Common myeloid progenitor, CD34-positive (primary cell): Measurements from ENCODE around the gene DSC3.

ENCODE experiments used
- CTCF ChIA-PET: fragments of 350-600 bp; sonication (Branson Sonifier 250); formaldehyde crosslinking; loops from one replicate; lab custom pipeline; 2021; ENCODE audit warnings: antibody characterized with exemption; lab: Charles Lee
- POLR2A ChIA-PET: fragments of 350-600 bp; sonication (Branson Sonifier 250); formaldehyde crosslinking; loops from one replicate; lab custom pipeline; 2021; ENCODE audit warnings: antibody characterized with exemption; lab: Charles Lee
- DNase-seq, 3 donors: peaks; one replicate each; pipeline versions ENCODE4 v3.0.0 to v3.0.0-alpha.2; 2013
- H3K27ac ChIP-seq, 2 experiments: 1 replicate in 1 of 2; 2 replicates in 1 of 2; pipeline ENCODE4 v1.7.0; 2013; ENCODE audit warnings: inconsistent platforms in 2 of 2, low read length in 2 of 2, mild to moderate bottlenecking in 2 of 2, low read depth in 1 of 2, moderate library complexity in 1 of 2; ENCODE audit not compliant: severe bottlenecking in 2 of 2, insufficient read depth in 1 of 2, poor library complexity in 1 of 2
- H3K27me3 ChIP-seq, 5 experiments: replicated peaks in 2 of 5; 1 replicate in 3 of 5; 2 replicates in 2 of 5; pipeline versions ENCODE4 v1.6.1 to v1.7.0; 2013; ENCODE audit warnings: low read length in 4 of 5, mild to moderate bottlenecking in 2 of 5, moderate library complexity in 2 of 5, inconsistent platforms in 1 of 5; ENCODE audit not compliant: insufficient read depth in 5 of 5, control insufficient read depth in 4 of 5
- H3K36me3 ChIP-seq, 4 experiments: 1 replicate in 2 of 4; 2 replicates in 2 of 4; pipeline versions ENCODE4 v1.6.1 to v1.7.0; 2013; ENCODE audit warnings: low read length in 3 of 4, control low read depth in 1 of 4, mild to moderate bottlenecking in 1 of 4; ENCODE audit not compliant: control insufficient read depth in 4 of 4, insufficient read depth in 4 of 4
- H3K4me1 ChIP-seq, 4 experiments: 1 replicate in 3 of 4; 2 replicates in 1 of 4; pipeline versions ENCODE4 v1.6.1 to v1.7.1; 2013; ENCODE audit warnings: low read length in 3 of 4, mild to moderate bottlenecking in 3 of 4, control low read depth in 1 of 4, inconsistent platforms in 1 of 4, moderate library complexity in 1 of 4; ENCODE audit not compliant: control insufficient read depth in 4 of 4, insufficient read depth in 4 of 4; ENCODE audit errors: control extremely low read depth in 1 of 4
- H3K4me3 ChIP-seq, 7 experiments: 1 replicate in 4 of 7; 2 replicates in 3 of 7; pipeline versions ENCODE4 v1.5.1 to v1.7.0; 2013; ENCODE audit warnings: mild to moderate bottlenecking in 7 of 7, low read length in 6 of 7, moderate library complexity in 6 of 7, inconsistent platforms in 2 of 7, low read depth in 2 of 7, control low read depth in 1 of 7; ENCODE audit not compliant: insufficient read depth in 4 of 7, control insufficient read depth in 1 of 7; ENCODE audit errors: extremely low read depth in 1 of 7
- H3K9me3 ChIP-seq, 5 experiments: 1 replicate in 4 of 5; 2 replicates in 1 of 5; pipeline versions ENCODE4 v1.6.1 to v1.7.1; 2013; ENCODE audit warnings: low read length in 4 of 5, mild to moderate bottlenecking in 2 of 5, inconsistent platforms in 1 of 5, low read depth in 1 of 5, moderate library complexity in 1 of 5; ENCODE audit not compliant: control insufficient read depth in 4 of 5, insufficient read depth in 2 of 5; ENCODE audit errors: control extremely low read depth in 1 of 5
- WGBS: methylation state at CpG from one replicate; pipeline ENCODE4 v1.1.5; 2013; ENCODE audit not compliant: insufficient coverage; 5-methylcytosine and 5-hydroxymethylcytosine counted together

The DSC3 gene

DNA sequence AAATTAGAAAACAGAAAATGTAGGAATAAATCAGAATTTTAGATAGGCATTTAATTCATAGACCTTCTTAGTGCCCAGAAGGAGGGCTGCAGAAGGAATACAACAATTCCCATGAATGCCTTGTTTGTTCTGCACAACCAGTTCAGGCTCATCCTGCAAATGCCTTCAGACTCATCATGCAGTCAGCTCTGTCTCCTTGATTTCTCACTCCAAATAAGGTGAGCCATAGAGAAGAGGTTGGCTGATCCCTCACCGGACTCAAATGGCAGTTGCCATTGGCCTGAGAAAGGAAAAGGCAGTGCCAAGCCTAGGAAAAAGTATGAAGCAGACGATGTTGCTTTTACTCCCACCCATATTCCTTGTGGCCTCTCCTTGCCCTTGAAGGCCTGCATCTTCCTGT, 50.3 kb downstream of the DSC3 start:
- Histone ChIP-seq H3K36me3 (no peaks in the 10 kb centered on the region), H3K9me3 (no peaks in the 10 kb centered on the region), H3K4me1 (no peaks in the 10 kb centered on the region), H3K27ac (no peak overlapping the region), H3K4me3 (no peak overlapping the region), H3K27me3 (peaks cover 0 to 7% (median 0%) of the 10 kb centered on the region in 5 experiments)
- no peak for DNase-seq
- no CpG with 5 or more reads among the region's 2 CpGs for WGBS
- POLR2A ChIA-PET: no interaction called here
- CTCF ChIA-PET: no interaction called here

GRCh38 chr18:30991397-30991796, 51.1 kb downstream of the DSC3 start:
- CTCF ChIA-PET: no interaction called here
- POLR2A ChIA-PET: no interaction called here
- H3K27ac ChIP-seq: no peak overlapping the region
- no peak for DNase-seq
- H3K36me3 ChIP-seq: no peaks in the 10 kb centered on the region
- H3K4me3 ChIP-seq: no peak overlapping the region
- H3K9me3 ChIP-seq: no peaks in the 10 kb centered on the region
- H3K27me3 ChIP-seq: peaks cover 0 to 7% (median 0%) of the 10 kb centered on the region in 5 experiments
- 100% methylated on average over 2 of the region's 5 CpGs for WGBS
- H3K4me1 ChIP-seq: no peaks in the 10 kb centered on the region

DNA sequence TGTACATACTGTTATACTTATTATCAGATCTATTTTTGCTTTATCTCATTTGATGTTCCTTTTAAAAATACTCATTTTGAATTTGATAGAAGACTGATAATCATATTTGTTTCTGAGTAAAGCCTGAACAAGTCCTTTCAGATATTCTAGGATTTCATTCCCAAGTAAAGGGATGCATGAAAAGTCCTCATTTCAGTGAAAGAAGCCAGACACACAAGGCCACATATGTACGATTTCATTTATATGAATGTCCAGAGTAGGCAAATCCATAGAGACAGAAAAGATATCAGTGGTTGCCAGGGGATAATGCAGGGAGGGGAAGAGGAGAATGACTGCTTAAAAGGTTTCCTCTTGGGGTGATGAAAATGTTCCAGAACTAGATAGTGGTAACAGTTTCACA, 53.4 kb downstream of the DSC3 start:
- WGBS: 100% methylated on average over 1 of the region's 1 CpG
- H3K4me3 ChIP-seq: no peak overlapping the region
- no peak overlapping the region for H3K27ac ChIP-seq
- H3K9me3 ChIP-seq: no peaks in the 10 kb centered on the region
- H3K27me3 ChIP-seq: peaks cover 0 to 7% (median 0%) of the 10 kb centered on the region in 5 experiments
- POLR2A ChIA-PET: no interaction called here
- H3K36me3 ChIP-seq: no peaks in the 10 kb centered on the region
- no peak for DNase-seq
- CTCF ChIA-PET: no interaction called here
- H3K4me1 ChIP-seq: no peaks in the 10 kb centered on the region

DNA sequence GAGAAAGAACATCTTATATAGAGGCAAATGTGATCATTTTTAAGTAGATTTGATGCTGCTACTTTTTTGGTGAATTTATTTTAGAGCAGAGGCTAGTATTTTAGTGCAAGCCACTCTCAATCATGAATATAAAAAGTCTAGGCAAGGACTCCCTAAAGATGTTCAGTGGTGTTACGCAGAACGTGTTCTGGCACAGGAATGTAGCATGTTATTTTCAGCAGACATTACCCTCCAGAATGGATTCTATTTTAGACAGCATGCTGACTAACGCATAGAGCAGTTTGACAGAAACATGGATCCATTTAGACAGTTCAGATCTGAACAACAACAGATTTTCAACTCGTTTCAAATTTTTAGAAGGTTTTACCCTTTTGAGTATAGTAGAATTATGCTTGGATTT, 54.1 kb downstream of the DSC3 start:
- ChIA-PET POLR2A (no interaction called here), CTCF (no interaction called here)
- no peak for DNase-seq
- Histone ChIP-seq H3K36me3 (no peaks in the 10 kb centered on the region), H3K27ac (no peak overlapping the region), H3K9me3 (no peaks in the 10 kb centered on the region), H3K27me3 (peaks cover 0 to 7% (median 0%) of the 10 kb centered on the region in 5 experiments), H3K4me1 (no peaks in the 10 kb centered on the region), H3K4me3 (no peak overlapping the region)
- WGBS: 100% methylated on average over 1 of the region's 4 CpGs

DNA sequence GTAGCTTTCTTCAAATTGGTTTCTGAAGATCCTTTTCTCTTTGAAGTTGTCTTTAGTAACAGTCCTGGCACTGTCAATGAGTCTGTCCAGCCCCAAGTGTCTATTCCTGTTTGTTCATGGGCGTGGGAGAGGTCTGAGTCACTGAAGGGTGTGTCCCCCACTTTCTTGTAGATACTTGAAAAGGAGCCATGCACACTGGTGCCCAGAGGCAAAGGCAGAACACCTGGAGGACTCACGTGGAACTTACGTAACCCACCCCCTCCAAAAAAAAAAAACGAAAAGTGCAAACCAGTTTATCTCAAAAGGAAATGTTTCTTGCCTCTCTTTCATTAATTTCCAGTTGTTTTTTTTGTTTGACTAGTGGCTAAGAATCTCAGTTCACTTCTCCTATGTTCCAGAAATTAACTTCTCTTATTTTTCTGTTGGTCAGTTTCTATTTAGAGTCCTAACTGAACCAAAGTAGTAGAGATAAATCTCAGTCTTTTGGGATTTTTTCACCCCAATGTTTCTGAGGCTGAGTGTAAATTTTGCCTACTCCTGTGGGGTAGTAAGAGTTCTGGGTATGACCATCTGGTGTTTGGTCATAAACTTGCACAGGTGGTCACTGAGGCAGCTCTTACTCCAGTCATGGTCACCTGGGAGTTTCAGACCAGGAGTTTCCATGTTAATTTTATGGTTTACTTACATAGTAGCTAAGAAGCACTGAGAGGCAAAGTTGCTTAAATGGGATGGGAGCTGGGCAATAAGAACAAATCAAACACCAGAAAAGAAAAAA, 54.9 kb downstream of the DSC3 start:
- WGBS: 76% methylated on average over 3 of the region's 4 CpGs
- H3K4me1 ChIP-seq: no peaks in the 10 kb centered on the region
- no peaks in the 10 kb centered on the region for H3K9me3 ChIP-seq
- no peaks in the 10 kb centered on the region for H3K36me3 ChIP-seq
- H3K27ac ChIP-seq: no peak overlapping the region
- no peak for DNase-seq
- POLR2A ChIA-PET: no interaction called here
- CTCF ChIA-PET: no interaction called here
- H3K4me3 ChIP-seq: no peak overlapping the region
- H3K27me3 ChIP-seq: peaks cover 0 to 7% (median 0%) of the 10 kb centered on the region in 5 experiments

- CTCF ChIA-PET: no interaction called here
- 92% methylated on average over 6 of the region's 12 CpGs for WGBS
- POLR2A ChIA-PET: no interaction called here
- Histone ChIP-seq H3K36me3 (no peaks in the 10 kb centered on the region), H3K27ac (no peak overlapping the region), H3K9me3 (no peaks in the 10 kb centered on the region), H3K4me3 (no peak overlapping the region), H3K27me3 (peaks cover 0 to 7% (median 0%) of the 10 kb centered on the region in 5 experiments), H3K4me1 (no peaks in the 10 kb centered on the region)
- no peak for DNase-seq
These were observed 56.8 kb downstream of the DSC3 start for GRCh38 chr18:30985753-30986152.

DNA sequence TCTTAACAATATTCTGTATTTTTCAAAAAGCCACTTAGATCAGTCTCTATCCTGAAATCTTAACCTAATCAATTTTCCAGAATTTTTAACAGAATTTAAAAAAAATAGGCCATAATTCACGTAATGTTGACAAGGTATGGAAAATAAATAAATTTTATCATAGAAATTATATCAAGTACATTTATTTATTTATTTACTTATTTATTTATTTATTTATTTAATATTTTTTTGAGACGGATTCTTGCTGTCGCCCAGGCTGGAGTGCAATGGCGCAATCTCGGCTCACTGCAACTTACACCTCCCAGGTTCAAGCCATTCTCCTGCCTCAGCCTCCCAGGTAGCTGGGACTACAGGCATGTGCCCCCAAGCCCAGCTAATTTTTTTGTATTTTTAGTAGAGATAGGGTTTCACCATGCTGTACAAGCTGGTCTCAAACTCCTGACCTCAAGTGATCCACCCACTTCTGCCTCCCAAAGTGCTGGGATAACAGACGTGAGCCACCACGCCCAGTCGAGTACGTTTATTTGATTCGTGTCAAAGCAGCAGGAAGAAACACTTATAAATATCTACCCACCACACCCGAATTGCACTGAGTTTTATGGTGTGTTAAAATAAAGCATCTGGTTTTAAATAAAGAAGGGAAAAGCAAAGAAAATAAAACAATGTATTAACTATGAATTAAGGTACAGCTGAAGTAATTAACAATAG, 60.1 kb downstream of the DSC3 start:
- H3K4me1 ChIP-seq: no peaks in the 10 kb centered on the region
- ChIA-PET POLR2A (no interaction called here), CTCF (no interaction called here)
- no peak for DNase-seq
- H3K27me3 ChIP-seq: peaks cover 0 to 3% (median 0%) of the 10 kb centered on the region in 5 experiments
- H3K4me3 ChIP-seq: no peak overlapping the region
- no peaks in the 10 kb centered on the region for H3K36me3 ChIP-seq
- 96% methylated on average over 4 of the region's 11 CpGs for WGBS
- no peak overlapping the region for H3K27ac ChIP-seq
- no peaks in the 10 kb centered on the region for H3K9me3 ChIP-seq
